GM23338 (cell line): Measurements from ENCODE around the gene TBC1D19.

Experiments used
- CREB1 ChIP-seq: fragments of 250-450 bp; sonication (Bioruptor Pico); IDR thresholded peaks from 2 replicates; pipeline ENCODE4 v1.5.0; 2020; ENCODE audit warnings: low read depth, mild to moderate bottlenecking, moderate library complexity
- EZH2 ChIP-seq: fragments of 200-600 bp; sonication (generic); IDR thresholded peaks from one replicate; pipeline ENCODE4 v1.8.0; 2017; ENCODE audit warnings: antibody characterized with exemption, mild to moderate bottlenecking, low read depth; ENCODE audit not compliant: unreplicated experiment
- EZH2phosphoT487 ChIP-seq: fragments of 200-600 bp; sonication (generic); IDR thresholded peaks from one replicate; pipeline ENCODE4 v1.8.1; 2018; ENCODE audit warnings: antibody characterized with exemption; ENCODE audit not compliant: unreplicated experiment
- JUNB ChIP-seq: IDR thresholded peaks from one replicate; pipeline ENCODE4 v1.6.1; 2016; ENCODE audit warnings: antibody characterized with exemption; ENCODE audit not compliant: unreplicated experiment
- POLR2AphosphoS5 ChIP-seq: IDR thresholded peaks from 2 replicates; pipeline ENCODE4 v1.6.1; 2016; ENCODE audit warnings: antibody characterized with exemption, low read depth
- STAT1 ChIP-seq: IDR thresholded peaks from one replicate; pipeline ENCODE4 v1.6.1; 2016; ENCODE audit warnings: antibody characterized with exemption; ENCODE audit not compliant: unreplicated experiment
- ZNF462 ChIP-seq: fragments of 250-450 bp; sonication (Bioruptor Pico); IDR thresholded peaks from 2 replicates; pipeline ENCODE4 v1.5.0; 2020; ENCODE audit warnings: mild to moderate bottlenecking, moderate library complexity
- TF ChIP-seq, protein P1 (sequence below), 2 experiments: fragments of 200-600 bp in 1 of 2; sonication (generic) in 1 of 2; conservative IDR thresholded peaks; 2 replicates each; pipeline versions ENCODE4 v1.5.1 to v1.6.1; 2016 to 2017; ENCODE audit warnings: antibody characterized with exemption in 2 of 2, low read depth in 2 of 2, mild to moderate bottlenecking in 2 of 2, moderate library complexity in 1 of 2
- TF ChIP-seq, protein P2 (sequence below): IDR thresholded peaks from one replicate; pipeline ENCODE4 v1.6.1; 2018; ENCODE audit warnings: antibody characterized with exemption; ENCODE audit not compliant: unreplicated experiment

GRCh38 chr4:26687728-26688127, 103.8 kb downstream of the TBC1D19 start:
- TF ChIP-seq STAT1 (no peak), EZH2phosphoT487 (no peak), POLR2AphosphoS5 (no peak), EZH2 (no peak), ZNF462 (CRISPR knock-in tag) (no peak), JUNB (no peak), CREB1 (CRISPR knock-in tag) (no peak)
- TF ChIP-seq, protein P1, sequence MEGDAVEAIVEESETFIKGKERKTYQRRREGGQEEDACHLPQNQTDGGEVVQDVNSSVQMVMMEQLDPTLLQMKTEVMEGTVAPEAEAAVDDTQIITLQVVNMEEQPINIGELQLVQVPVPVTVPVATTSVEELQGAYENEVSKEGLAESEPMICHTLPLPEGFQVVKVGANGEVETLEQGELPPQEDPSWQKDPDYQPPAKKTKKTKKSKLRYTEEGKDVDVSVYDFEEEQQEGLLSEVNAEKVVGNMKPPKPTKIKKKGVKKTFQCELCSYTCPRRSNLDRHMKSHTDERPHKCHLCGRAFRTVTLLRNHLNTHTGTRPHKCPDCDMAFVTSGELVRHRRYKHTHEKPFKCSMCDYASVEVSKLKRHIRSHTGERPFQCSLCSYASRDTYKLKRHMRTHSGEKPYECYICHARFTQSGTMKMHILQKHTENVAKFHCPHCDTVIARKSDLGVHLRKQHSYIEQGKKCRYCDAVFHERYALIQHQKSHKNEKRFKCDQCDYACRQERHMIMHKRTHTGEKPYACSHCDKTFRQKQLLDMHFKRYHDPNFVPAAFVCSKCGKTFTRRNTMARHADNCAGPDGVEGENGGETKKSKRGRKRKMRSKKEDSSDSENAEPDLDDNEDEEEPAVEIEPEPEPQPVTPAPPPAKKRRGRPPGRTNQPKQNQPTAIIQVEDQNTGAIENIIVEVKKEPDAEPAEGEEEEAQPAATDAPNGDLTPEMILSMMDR (conservative IDR thresholded peaks at IDR 0.05; ENCODE audit: low read depth in 2 of 2): no peak
- TF ChIP-seq, protein P2, sequence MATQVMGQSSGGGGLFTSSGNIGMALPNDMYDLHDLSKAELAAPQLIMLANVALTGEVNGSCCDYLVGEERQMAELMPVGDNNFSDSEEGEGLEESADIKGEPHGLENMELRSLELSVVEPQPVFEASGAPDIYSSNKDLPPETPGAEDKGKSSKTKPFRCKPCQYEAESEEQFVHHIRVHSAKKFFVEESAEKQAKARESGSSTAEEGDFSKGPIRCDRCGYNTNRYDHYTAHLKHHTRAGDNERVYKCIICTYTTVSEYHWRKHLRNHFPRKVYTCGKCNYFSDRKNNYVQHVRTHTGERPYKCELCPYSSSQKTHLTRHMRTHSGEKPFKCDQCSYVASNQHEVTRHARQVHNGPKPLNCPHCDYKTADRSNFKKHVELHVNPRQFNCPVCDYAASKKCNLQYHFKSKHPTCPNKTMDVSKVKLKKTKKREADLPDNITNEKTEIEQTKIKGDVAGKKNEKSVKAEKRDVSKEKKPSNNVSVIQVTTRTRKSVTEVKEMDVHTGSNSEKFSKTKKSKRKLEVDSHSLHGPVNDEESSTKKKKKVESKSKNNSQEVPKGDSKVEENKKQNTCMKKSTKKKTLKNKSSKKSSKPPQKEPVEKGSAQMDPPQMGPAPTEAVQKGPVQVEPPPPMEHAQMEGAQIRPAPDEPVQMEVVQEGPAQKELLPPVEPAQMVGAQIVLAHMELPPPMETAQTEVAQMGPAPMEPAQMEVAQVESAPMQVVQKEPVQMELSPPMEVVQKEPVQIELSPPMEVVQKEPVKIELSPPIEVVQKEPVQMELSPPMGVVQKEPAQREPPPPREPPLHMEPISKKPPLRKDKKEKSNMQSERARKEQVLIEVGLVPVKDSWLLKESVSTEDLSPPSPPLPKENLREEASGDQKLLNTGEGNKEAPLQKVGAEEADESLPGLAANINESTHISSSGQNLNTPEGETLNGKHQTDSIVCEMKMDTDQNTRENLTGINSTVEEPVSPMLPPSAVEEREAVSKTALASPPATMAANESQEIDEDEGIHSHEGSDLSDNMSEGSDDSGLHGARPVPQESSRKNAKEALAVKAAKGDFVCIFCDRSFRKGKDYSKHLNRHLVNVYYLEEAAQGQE: no peak
